ENCODE data around the gene ANKS1B. TPM values are rescaled to one million over a fixed set of nuclear protein-coding genes. Genes with fewer than 3 reads are reported as not detected.

The ANKS1B gene
- total RNA-seq, 1 experiment from 2014 or later: 9.7 TPM

- Histone ChIP-seq H3K4me3 (ENCODE audit: low read depth in 2 of 2, low read length in 2 of 2) (no peak overlapping the region), H3K27ac (ENCODE audit: low read length) (no peak overlapping the region), H3K36me3 (ENCODE audit: control insufficient read depth, insufficient read depth, low read length) (no peaks in the 10 kb centered on the region), H3K27me3 (ENCODE audit: control insufficient read depth, insufficient read depth, low read length) (no peaks in the 10 kb centered on the region), H3K4me1 (ENCODE audit: control insufficient read depth, insufficient read depth, low read length) (no peaks in the 10 kb centered on the region), H3K9me3 (ENCODE audit: control insufficient read depth, insufficient read depth, low read depth, low read length) (no peaks in the 10 kb centered on the region)
- in situ Hi-C loops (cut with HindIII; ENCODE audit: low pct_unique_long_range_greater_than_20kb, low sequenced_read_pairs) (no loop called here), intact Hi-C loops (cut with micrococcal nuclease; ENCODE audit: unreplicated experiment) (no loop called here)
- TF ChIP-seq TCF7L2 (IDR thresholded peaks at IDR 0.05; ENCODE audit: low read depth, low read length) (no peak), CTCF (IDR thresholded peaks at IDR 0.05) (no peak), SIN3A (IDR thresholded peaks at IDR 0.05; ENCODE audit: borderline replicate concordance, insufficient read depth, low read depth, low read length) (no peak), POLR2AphosphoS5 (IDR thresholded peaks at IDR 0.05; ENCODE audit: low read depth, low read length) (no peak), REST (IDR thresholded peaks at IDR 0.05; ENCODE audit: insufficient read depth in 1 of 2, low read depth in 2 of 2, low read length in 1 of 2) (no peak)
- no peak for DNase-seq (ENCODE audit: low read depth, low spot score)
- no peak for ATAC-seq
- no TSS peak for BruUV-seq (replicated peaks)
- POLR2A ChIA-PET: no interaction called here
- CTCF ChIA-PET: no interaction called here
Observed at GRCh38 chr12:99834710-99835109, 150.0 kb downstream of the ANKS1B start.

GRCh38 chr12:99833397-99833796, 151.3 kb downstream of the ANKS1B start:
- no peak overlapping the region for H3K4me3 ChIP-seq (ENCODE audit: low read depth in 2 of 2, low read length in 2 of 2)
- BruUV-seq (replicated peaks): no TSS peak
- H3K4me1 ChIP-seq (ENCODE audit: control insufficient read depth, insufficient read depth, low read length): no peaks in the 10 kb centered on the region
- POLR2A ChIA-PET: no interaction called here
- H3K36me3 ChIP-seq (ENCODE audit: control insufficient read depth, insufficient read depth, low read length): no peaks in the 10 kb centered on the region
- intact Hi-C loops (cut with micrococcal nuclease; ENCODE audit: unreplicated experiment): no loop called here
- no peak for ATAC-seq
- no peak overlapping the region for H3K27ac ChIP-seq (ENCODE audit: low read length)
- no peaks in the 10 kb centered on the region for H3K27me3 ChIP-seq (ENCODE audit: control insufficient read depth, insufficient read depth, low read length)
- CTCF ChIA-PET: interaction anchor here (0.6 kb wide), 1 partner anchor 202 kb away, joined by 3 read pairs; no protein-coding TSS in a partner anchor
- TF ChIP-seq SIN3A (IDR thresholded peaks at IDR 0.05; ENCODE audit: borderline replicate concordance, insufficient read depth, low read depth, low read length): no peak
- TF ChIP-seq TCF7L2 (IDR thresholded peaks at IDR 0.05; ENCODE audit: low read depth, low read length): no peak
- no peak for TF ChIP-seq REST (IDR thresholded peaks at IDR 0.05; ENCODE audit: insufficient read depth in 1 of 2, low read depth in 2 of 2, low read length in 1 of 2)
- no peak for TF ChIP-seq POLR2AphosphoS5 (IDR thresholded peaks at IDR 0.05; ENCODE audit: low read depth, low read length)
- TF ChIP-seq CTCF (IDR thresholded peaks at IDR 0.05): no peak
- no peak for DNase-seq (ENCODE audit: low read depth, low spot score)
- in situ Hi-C loops (cut with HindIII; ENCODE audit: low pct_unique_long_range_greater_than_20kb, low sequenced_read_pairs): no loop called here
- no peaks in the 10 kb centered on the region for H3K9me3 ChIP-seq (ENCODE audit: control insufficient read depth, insufficient read depth, low read depth, low read length)
